Germinal center (tissue), 1 donor: ENCODE data around the gene ALPL.

Source experiments
- DNase-seq: peaks from one replicate; pipeline ENCODE4 v3.0.0; 2012; ENCODE audit warnings: mixed read lengths, low spot score

The ALPL gene

GRCh38 chr1:21598904-21599303 is 89.7 kb downstream of the ALPL start:
- DNase-seq: no peak

GRCh38 chr1:21599402-21599801 is 90.2 kb downstream of the ALPL start:
- no peak for DNase-seq

- no peak for DNase-seq
Measured at GRCh38 chr1:21601278-21602048, 92.2 kb downstream of the ALPL start.

- DNase-seq: no peak
Measured at GRCh38 chr1:21603177-21604138, 94.2 kb downstream of the ALPL start.

- DNase-seq: no peak
Measured at GRCh38 chr1:21604208-21604957, 95.2 kb downstream of the ALPL start.

GRCh38 chr1:21605012-21605715 is 95.9 kb downstream of the ALPL start:
- DNase-seq: no peak

GRCh38 chr1:21605964-21606705 is 96.9 kb downstream of the ALPL start:
- no peak for DNase-seq

- peak; percentile 92 for DNase-seq
Measured at GRCh38 chr1:21607549-21608529, 98.6 kb downstream of the ALPL start.

GRCh38 chr1:21608798-21609197 is 99.6 kb downstream of the ALPL start:
- DNase-seq: no peak

- DNase-seq: no peak
Measured at GRCh38 chr1:21610027-21610426, 100.8 kb downstream of the ALPL start.

- no peak for DNase-seq
Measured at GRCh38 chr1:21610989-21611785, 102.0 kb downstream of the ALPL start.

- no peak for DNase-seq
Measured at GRCh38 chr1:21612057-21612456, 102.8 kb downstream of the ALPL start.

- DNase-seq: no peak
Measured at GRCh38 chr1:21613072-21613867, 104.0 kb downstream of the ALPL start.

GRCh38 chr1:21614419-21615115 is 105.3 kb downstream of the ALPL start:
- DNase-seq: no peak

- DNase-seq: no peak
Measured at GRCh38 chr1:21616372-21616771, 107.1 kb downstream of the ALPL start.

- no peak for DNase-seq
Measured at GRCh38 chr1:21617126-21617738, 108.0 kb downstream of the ALPL start.

GRCh38 chr1:21618059-21618458 is 108.8 kb downstream of the ALPL start:
- no peak for DNase-seq
